ENCODE data around the gene CFAP53. TPM values are rescaled to one million over a fixed set of nuclear protein-coding genes. Genes with fewer than 3 reads are reported as not detected.

CFAP53 gene
- total and polyA plus RNA-seq, 7 donors: 0.37 to 1.6 (median 0.54) TPM

DNA sequence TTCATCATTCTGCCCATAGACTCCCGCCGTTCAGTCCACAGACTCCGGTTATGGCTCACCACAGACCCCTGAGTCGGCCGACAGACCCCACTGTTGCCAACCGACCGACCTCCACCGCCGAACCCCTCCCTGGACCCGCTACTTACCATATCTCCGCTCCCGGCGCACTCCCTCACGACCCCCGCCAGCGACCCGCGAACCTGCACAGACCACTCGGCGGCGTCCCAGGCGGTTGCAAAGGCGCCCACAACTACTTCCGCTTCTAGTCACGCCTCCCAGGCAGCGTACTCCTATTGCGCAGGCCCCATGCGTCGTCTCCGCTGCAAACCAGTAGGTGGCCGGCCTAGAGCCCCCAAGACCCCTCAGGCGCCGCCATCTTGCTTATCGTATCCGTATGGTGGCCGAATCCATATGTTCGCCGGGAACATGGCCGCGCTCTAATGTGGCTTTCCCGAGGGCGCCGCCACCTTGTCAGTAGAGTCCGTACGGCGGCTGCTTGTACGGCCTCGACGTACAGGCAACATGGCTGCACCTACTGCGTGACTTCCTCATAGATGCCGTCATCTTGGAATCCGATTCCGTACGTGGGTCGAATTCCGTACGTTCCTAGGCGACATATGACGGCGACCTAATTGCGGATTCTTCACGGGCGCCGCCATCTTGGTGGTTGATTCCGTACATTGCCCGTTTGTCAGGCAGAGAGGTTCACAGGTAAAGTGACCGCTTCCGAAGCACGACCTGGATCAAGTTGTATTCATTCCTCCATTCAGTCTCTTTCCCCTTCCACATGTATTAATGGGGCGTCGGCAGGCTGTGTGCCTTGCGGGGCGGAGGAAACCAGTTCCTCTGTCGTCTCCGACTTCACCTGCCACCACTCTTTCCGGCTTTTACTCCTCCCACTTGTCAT, 21.4 kb upstream of the CFAP53 start, which contains the start of gene CXXC1:
Gene CXXC1, minus strand, starts transcription at position 252 of the 907 bp plus-strand sequence. Its CDS starts 103 bp downstream, at position 149.
- Histone ChIP-seq H3K27me3 (ENCODE audit: insufficient read depth in 3 of 3, low read length in 2 of 3) (no peaks in the 10 kb centered on the region), H3K27ac (peak within 1 kb of the TSS; percentile 91), H3K4me3 (peak within 1 kb of the TSS; percentile 75), H3K36me3 (ENCODE audit: insufficient read depth in 1 of 2, low read depth in 1 of 2) (peaks cover 0 to 33% of the 10 kb centered on the region in 2 donors), H3K9me3 (no peaks in the 10 kb centered on the region), H3K4me1 (no peaks in the 10 kb centered on the region)
- TF ChIP-seq, protein P1, sequence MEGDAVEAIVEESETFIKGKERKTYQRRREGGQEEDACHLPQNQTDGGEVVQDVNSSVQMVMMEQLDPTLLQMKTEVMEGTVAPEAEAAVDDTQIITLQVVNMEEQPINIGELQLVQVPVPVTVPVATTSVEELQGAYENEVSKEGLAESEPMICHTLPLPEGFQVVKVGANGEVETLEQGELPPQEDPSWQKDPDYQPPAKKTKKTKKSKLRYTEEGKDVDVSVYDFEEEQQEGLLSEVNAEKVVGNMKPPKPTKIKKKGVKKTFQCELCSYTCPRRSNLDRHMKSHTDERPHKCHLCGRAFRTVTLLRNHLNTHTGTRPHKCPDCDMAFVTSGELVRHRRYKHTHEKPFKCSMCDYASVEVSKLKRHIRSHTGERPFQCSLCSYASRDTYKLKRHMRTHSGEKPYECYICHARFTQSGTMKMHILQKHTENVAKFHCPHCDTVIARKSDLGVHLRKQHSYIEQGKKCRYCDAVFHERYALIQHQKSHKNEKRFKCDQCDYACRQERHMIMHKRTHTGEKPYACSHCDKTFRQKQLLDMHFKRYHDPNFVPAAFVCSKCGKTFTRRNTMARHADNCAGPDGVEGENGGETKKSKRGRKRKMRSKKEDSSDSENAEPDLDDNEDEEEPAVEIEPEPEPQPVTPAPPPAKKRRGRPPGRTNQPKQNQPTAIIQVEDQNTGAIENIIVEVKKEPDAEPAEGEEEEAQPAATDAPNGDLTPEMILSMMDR (IDR thresholded peaks at IDR 0.05): peak; percentile 48
- DNase-seq (peak; percentile 97 to 98), ATAC-seq (peak; percentile 95 to 97 (median 96))
- 0 to 1% (median 0%) methylated on average over 75 to 76 of the region's 76 CpGs for WGBS, 3 donors
- intact Hi-C loops (cut with DNase I): loop anchor here in 1 of 2 donors (10.0 kb wide), 1 partner anchor 907 kb away; the partner anchor contains the start of gene MEX3C

DNA sequence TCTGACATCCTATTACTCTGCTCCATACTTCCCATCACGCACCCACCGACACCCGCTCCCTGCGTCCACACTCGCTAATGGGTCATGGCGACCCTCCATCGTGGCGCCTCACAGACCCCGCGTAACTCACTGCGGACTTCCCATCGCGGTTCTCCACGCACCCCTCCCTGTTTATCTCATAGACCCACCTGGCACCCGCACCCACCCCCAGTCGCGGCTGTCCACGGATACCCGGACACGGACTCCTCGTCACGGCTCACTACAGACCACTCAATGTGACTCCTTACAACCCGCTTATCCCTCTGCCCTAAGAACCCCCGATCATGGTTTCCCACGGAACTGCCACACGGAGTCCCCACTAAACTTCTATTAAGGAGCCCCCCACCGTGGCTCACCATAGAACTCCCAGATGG, 20.7 kb upstream of the CFAP53 start:
- Histone ChIP-seq H3K4me3 (peak overlapping the region; percentile 75), H3K27ac (peak overlapping the region; percentile 91), H3K4me1 (no peaks in the 10 kb centered on the region), H3K27me3 (ENCODE audit: insufficient read depth in 3 of 3, low read length in 2 of 3) (no peaks in the 10 kb centered on the region), H3K9me3 (no peaks in the 10 kb centered on the region), H3K36me3 (ENCODE audit: insufficient read depth in 1 of 2, low read depth in 1 of 2) (peaks cover 0 to 40% of the 10 kb centered on the region in 2 donors)
- DNase-seq: peak; percentile 40 to 61
- peak; percentile 2 to 29 (median 14) for ATAC-seq
- TF ChIP-seq, protein P1 (IDR thresholded peaks at IDR 0.05): no peak
- 1% methylated on average over 27 of the region's 27 CpGs for WGBS, 3 donors
- intact Hi-C loops (cut with DNase I): loop anchor here in 1 of 2 donors (10.0 kb wide), 1 partner anchor 908 kb away; the partner anchor contains the start of gene MEX3C

DNA sequence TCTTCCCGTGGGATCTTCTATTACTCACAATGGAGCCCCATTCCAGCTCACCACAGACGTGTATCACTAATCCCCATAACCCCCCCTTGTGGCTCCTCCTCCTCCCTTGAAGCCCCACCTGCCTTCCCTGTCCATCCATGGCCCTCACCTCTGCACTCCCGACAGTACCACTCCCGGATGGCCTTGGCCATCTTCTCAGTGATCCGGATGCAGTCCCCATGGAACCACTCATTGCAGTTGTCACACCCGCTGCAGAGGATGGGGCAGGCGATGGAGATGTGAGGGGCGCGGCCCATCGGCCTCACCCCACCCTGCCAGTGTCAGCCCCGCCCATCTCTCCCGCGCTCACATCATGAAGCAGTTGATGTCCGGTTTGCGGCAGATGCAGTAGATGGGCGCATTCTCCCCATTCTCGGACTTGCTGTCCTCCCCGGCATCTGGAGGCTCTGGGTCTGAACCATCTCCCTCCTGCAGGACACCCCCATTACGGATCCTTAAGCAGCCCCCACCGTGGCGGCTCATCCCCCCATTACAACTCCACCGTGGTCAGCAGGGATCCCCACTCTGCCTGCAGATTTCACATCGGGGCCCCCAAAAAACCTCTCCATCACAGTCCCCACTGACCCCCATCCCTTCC, 20.2 kb upstream of the CFAP53 start:
- Histone ChIP-seq H3K9me3 (no peaks in the 10 kb centered on the region), H3K4me1 (no peaks in the 10 kb centered on the region), H3K4me3 (peak overlapping the region; percentile 75), H3K27ac (peak overlapping the region; percentile 91), H3K36me3 (ENCODE audit: insufficient read depth in 1 of 2, low read depth in 1 of 2) (peaks cover 0 to 40% of the 10 kb centered on the region in 2 donors), H3K27me3 (ENCODE audit: insufficient read depth in 3 of 3, low read length in 2 of 3) (no peaks in the 10 kb centered on the region)
- ATAC-seq (no peak), DNase-seq (peak in 1 of 2 donors; percentile 75)
- intact Hi-C loops (cut with DNase I): loop anchor here in 1 of 2 donors (10.0 kb wide), 1 partner anchor 908 kb away; the partner anchor contains the start of gene MEX3C
- WGBS, 3 donors: 22 to 25% (median 23%) methylated on average over 23 of the region's 23 CpGs
- TF ChIP-seq, protein P1 (IDR thresholded peaks at IDR 0.05): no peak

DNA sequence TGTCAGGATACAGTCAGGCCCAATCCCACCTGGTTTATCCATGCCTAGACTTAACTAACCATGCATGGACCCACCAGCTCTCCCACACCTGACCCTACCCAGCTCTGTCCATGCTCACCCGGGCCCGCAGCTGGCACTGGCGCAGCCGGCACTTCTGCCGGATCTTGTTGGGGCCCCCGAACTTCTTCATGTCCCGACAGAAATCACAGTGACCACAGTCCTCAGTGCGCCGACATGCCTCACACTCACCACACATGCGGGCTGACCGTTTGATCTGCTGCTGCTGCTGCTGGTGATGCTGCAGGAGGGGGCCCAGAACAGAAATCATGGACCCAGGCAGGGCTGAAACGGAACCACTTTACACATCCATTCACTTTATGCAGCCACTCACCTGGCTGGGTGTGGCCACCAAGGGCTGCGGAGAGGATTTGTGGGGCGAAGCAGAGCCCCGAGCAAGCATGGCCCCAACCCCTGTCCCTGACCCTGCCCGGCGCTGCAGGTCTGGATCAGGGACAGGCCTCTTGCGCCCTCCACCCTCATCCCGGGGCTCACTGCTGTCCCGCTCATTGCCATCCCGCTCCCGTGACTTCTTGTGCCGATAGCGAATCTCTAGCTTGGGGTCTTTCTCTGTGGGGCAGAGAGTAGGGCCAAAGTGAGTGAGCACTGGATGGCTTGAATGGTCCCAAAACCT, 19.5 kb upstream of the CFAP53 start:
- Histone ChIP-seq H3K36me3 (ENCODE audit: insufficient read depth in 1 of 2, low read depth in 1 of 2) (peaks cover 0 to 40% of the 10 kb centered on the region in 2 donors), H3K27ac (no peak overlapping the region), H3K4me3 (no peak overlapping the region), H3K27me3 (ENCODE audit: insufficient read depth in 3 of 3, low read length in 2 of 3) (no peaks in the 10 kb centered on the region), H3K4me1 (no peaks in the 10 kb centered on the region), H3K9me3 (no peaks in the 10 kb centered on the region)
- DNase-seq (no peak), ATAC-seq (no peak)
- TF ChIP-seq, protein P1 (IDR thresholded peaks at IDR 0.05): no peak
- intact Hi-C loops (cut with DNase I): loop anchor here in 1 of 2 donors (10.0 kb wide), 1 partner anchor 909 kb away; the partner anchor contains the start of gene MEX3C
- 96% methylated on average over 24 of the region's 24 CpGs for WGBS, 3 donors

Data from psoas muscle (tissue), 8 donors.